Activated T-cell treated with anti-CD3 and anti-CD28 coated beads for 4 hours (primary cell): Measurements from ENCODE around the gene SFT2D2.

Experiments
- DNase-seq: peaks from one replicate; pipeline ENCODE4 v3.0.0-alpha.2; 2020

Gene SFT2D2

GRCh38 chr1:168223681-168224540 is 1.9 kb upstream of the SFT2D2 start:
- DNase-seq, result no peak

GRCh38 chr1:168224991-168225390 is 813 bp upstream of the SFT2D2 start:
- DNase-seq, result no peak

DNA sequence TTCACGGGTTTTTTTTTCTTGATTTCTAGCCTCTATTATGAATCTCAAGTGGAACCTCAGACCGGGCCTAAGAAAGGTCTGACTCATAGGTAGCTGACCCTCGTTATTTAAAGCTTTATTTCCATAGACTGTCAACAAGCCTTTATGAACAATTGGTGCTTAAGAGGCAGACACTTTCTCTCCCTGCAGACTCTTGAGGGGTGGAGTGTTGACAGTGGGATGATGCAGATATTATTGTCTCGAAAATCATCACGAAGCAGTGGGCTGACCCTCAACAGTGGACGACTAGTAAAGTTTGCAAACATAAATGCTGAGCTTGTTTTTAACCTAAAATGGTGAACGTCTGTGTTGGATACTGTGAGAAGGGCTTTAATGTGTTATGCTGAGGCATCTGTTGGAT is 1.8 kb downstream of the SFT2D2 start:
- no peak for DNase-seq

- no peak for DNase-seq
These were observed 4.1 kb downstream of the SFT2D2 start for GRCh38 chr1:168229893-168230292.

- no peak for DNase-seq
These were observed 4.9 kb downstream of the SFT2D2 start for GRCh38 chr1:168230709-168231108.

DNA sequence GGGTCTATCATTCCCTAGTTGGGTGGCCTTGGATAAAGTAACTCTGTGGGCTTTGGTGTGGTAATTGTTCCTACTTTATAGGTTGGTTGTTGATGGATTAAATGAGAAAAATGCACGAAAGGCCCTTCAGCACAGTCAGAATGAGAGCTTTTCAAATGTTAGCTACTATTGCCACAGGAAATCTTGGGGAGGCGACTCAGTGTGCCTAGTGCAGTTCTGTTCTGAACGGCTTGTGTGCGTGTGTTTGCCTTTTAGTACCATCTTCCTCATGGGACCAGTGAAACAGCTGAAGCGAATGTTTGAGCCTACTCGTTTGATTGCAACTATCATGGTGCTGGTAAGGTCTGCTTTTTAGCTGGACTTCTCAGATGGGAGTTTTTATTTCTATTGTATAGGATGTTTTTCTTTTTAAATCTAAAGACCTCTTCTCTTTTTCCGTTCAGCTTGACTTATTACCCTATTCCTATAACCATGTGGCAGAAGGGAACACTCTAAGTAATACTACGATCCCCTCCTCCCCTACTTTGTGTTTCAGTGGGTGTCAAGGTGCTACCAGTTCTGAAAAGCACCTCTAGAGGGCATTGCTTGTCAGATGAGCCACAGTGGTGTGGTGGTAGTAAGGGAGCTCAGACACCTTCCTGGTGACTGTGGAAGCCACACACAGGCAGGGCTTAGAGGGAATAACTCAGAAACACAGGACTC is 9.2 kb downstream of the SFT2D2 start:
- peak; percentile 14 for DNase-seq

- DNase-seq, result no peak
These were observed 9.7 kb downstream of the SFT2D2 start for GRCh38 chr1:168235548-168235885.

GRCh38 chr1:168235937-168236336 is 10.1 kb downstream of the SFT2D2 start:
- DNase-seq, result no peak

GRCh38 chr1:168236836-168237611 is 11.2 kb downstream of the SFT2D2 start:
- DNase-seq, result no peak

DNA sequence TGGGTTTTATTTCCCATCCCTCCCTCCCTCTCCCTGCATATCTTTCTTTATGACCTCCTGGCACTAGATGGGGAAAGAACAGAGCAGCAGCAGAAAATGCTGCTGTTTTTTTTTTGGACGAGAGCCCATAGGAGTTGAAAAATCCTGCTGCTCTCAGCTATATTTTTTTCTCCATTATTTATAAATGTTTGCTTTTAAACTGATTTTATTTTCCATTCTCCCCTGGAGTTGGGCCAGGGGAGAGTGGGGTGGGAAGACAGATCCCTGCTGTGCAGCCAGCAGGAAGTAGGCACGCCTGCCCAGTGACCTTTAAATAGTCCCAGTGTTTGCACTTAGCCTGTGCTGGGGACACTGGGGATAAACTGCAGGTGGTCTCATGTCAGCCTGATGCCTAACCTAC is 17.4 kb downstream of the SFT2D2 start:
- no peak for DNase-seq

GRCh38 chr1:168243636-168244212 is 17.9 kb downstream of the SFT2D2 start:
- DNase-seq, result no peak

GRCh38 chr1:168245042-168245441 is 19.2 kb downstream of the SFT2D2 start:
- DNase-seq, result no peak

DNA sequence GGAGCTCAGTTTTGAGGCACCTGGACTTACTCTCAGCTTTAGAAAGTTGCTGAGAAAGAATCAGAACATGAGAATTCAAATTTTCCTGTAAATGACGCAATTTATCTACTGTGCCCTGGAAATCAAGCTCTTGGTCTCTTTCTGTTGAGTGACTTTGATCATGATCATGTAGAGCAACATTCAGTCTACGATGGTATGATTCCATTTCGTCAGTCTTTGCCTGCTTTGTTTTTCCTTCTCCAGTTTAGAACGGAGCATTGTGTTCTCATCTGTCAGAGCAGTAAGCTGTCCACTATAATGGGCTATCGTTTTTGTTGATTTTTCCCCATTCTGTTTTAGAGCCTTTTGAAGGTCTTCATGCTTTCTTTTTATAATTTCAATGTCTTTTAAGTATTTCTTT is 20.7 kb downstream of the SFT2D2 start:
- no peak for DNase-seq

GRCh38 chr1:168252204-168252733 is 26.5 kb downstream of the SFT2D2 start:
- no peak for DNase-seq

GRCh38 chr1:168256164-168256563 is 30.4 kb downstream of the SFT2D2 start:
- no peak for DNase-seq

DNA sequence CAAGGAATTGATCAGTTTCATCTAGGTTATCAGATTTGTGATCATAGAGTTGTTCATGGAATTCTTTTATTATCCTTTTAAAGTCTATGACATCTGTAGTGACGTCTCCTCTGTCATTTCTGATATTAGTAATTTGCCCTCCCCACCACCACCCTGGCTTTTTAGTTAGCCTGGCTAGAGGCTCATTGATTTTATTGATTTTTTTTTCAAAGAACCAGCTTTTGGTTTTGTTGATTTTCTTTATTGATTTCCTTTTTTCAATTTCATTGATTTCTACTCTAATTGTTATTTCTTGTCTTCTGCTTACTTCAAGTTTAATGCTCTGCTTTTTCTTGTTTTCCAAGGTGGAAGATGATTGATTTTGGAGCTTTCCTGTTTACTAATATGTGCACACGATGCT is 31.6 kb downstream of the SFT2D2 start:
- no peak for DNase-seq

- no peak for DNase-seq
These were observed 33.8 kb downstream of the SFT2D2 start for GRCh38 chr1:168259567-168259966.

DNA sequence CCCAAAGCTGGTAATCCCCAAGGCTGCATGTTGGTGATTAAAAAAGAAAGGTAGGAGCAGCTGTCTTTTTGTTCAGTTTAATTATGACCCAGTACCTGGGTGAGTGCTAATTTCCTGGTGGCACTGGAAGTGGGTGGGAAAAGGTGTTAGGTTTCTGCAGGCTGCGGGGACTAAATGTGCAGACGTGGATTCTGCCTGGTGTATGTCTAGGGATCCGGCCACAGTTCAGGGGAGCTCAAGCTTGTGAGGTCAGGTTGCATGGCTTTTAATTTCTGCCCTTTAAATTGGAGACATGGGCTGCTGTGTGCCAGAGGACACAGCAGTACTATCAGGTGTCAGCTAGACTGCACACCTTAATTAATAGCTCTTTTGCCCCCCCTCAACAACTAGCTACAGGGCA is 34.6 kb downstream of the SFT2D2 start:
- DNase-seq, result no peak

- DNase-seq, result no peak
These were observed 35.6 kb downstream of the SFT2D2 start for GRCh38 chr1:168261390-168261789.

DNA sequence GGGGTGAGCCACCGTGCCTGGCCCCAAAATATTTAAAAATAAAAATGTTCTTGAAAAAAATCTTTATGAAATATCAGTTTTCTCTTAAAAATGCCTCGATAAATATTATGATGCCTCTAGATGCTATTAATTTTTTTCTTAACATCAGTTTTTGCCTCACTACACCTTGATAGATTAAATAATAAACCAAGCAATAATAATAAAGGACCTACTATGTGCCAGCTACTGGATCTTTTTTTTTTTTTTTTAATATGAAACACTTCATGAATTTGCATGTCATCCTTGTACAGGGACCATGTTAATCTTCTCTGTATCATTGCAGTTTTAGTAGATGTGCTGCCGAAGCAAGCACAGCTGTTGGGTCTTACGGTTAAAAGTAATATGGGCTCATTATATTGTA is 37.3 kb downstream of the SFT2D2 start:
- DNase-seq, result no peak

DNA sequence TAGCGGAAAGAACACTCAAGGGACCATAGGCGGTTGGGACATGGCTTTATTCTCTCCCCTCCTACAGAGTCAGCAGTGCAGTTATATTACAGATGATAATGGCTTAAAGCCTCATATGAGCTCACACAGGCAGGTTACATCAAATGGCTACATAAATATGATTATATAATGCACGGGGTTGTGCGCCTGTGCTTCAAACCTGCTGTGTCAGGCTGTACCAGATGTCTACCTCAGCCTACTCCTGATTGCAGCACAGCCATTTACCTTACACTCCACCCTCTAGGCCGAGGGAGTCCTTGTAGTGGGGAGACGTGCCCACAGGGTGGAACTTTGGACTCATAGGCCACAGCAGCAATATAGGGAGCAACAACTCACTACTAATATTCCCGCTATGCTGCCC is 38.5 kb downstream of the SFT2D2 start:
- DNase-seq, result no peak

DNA sequence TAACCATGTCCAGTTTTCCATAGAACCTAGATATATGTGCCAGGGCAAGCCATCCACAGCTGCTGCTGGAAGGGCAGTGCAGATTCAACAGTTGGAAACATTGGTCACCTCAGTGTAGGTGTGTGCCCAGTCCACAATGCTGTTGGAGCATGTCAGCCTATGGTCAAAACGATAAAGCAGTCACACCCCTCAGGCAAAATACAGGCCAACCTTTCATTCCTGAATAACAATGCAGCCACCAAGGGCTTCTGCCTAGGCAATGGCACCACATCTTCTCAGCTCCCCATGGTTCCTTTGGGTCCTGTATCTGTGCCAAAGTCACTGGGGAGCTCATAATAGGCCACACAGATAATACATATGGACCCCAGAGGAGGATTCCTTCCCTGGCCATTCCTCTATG is 39.8 kb downstream of the SFT2D2 start:
- DNase-seq, result no peak

DNA sequence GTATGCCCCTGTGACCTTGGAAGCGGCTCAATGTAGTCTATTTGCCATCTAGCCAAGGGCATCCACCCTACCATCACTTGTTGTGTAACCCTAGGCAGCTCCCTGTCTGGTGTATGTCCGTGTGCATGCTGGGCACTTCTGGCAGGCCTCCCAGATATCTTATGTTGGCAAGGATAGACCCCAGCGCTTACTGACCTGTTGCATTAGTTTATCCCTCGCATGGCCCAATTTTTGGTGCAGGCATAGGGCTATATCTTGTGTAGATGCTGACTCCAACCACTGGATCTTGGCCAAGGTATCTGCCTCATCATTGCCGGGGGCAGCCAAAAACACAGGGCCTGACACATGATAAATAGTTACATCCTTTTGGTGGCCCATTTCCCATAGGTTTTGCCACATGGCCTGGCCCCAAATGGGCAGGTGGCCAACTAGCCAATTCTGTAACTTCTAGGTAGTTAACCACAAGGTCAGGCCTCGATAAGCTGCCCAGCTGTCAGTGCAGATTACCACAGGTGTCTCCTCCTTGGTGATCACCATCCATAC is 40.9 kb downstream of the SFT2D2 start:
- DNase-seq, result no peak
